Pancreas (tissue), 10 donors: ENCODE results near the gene PLAC8L1. TPM values are rescaled to one million over a fixed set of nuclear protein-coding genes. Genes with fewer than 3 reads are reported as not detected.

ENCODE experiments used
- ATAC-seq, 4 donors: fragments of 200-7000 bp; cut with Tn5 transposase; one replicate each; pipeline versions ENCODE4 v1.8.0 to v1.9.1; 2020; ENCODE audit warnings: mild to moderate bottlenecking in 4 of 4, moderate library complexity in 4 of 4
- DNase-seq, 6 donors: peaks; one replicate each; pipeline ENCODE4 v3.0.0-alpha.2; 2020
- FAIRE-seq: peaks from 2 replicates; lab custom pipeline; 2012; peaks lifted over from hg19 to GRCh38; lab: Jason Lieb, UNC
- H3K27ac ChIP-seq, 4 donors: fragments of 200-600 bp; sonication (generic); 1 replicate in 3 of 4; 2 replicates in 1 of 4; pipeline versions ENCODE4 v1.5.0 to v1.8.0; 2020
- H3K27me3 ChIP-seq, 4 donors: fragments of 200-600 bp; one replicate each; pipeline ENCODE4 v1.8.0; 2021
- H3K36me3 ChIP-seq, 3 donors: fragments of 200-600 bp; sonication (generic) in 1 of 3; one replicate each; pipeline versions ENCODE4 v1.5.0 to v1.8.0; 2020 to 2021
- H3K4me1 ChIP-seq, 3 donors: fragments of 200-600 bp; one replicate each; pipeline ENCODE4 v1.8.0; 2021
- H3K4me3 ChIP-seq, 4 donors: fragments of 200-600 bp; sonication (generic) in 2 of 4; one replicate each; pipeline versions ENCODE4 v1.5.0 to v1.8.0; 2020 to 2021
- H3K9me3 ChIP-seq, 4 donors: fragments of 200-600 bp; one replicate each; pipeline ENCODE4 v1.8.0; 2021
- CTCF ChIP-seq, 4 donors: fragments of 200-600 bp; sonication (generic) in 3 of 4; IDR thresholded peaks; one replicate each; pipeline versions ENCODE4 v1.5.0 to v1.8.0; 2021; ENCODE audit warnings: antibody characterized with exemption in 4 of 4
- WGBS, 2 donors: extraction: QIAGEN DNeasy Blood & Tissue Kit; methylation state at CpG; one replicate each; pipeline ENCODE4 v1.1.7; 2013; 5-methylcytosine and 5-hydroxymethylcytosine counted together
- intact Hi-C, 3 donors: fragments of 100-400 bp; cut with DNase I; formaldehyde crosslinking; loops; one replicate each; pipeline versions ENCODE4 v1.11.1 to v1.14.2; 2022
- polyA plus RNA-seq, 2 donors: library from polyadenylated mRNA; stranded (reverse); fragments of 200-250 nt; gene quantifications; one replicate each; pipeline ENCODE4 v1.2.3, GENCODE V29; 2013
- total RNA-seq, 6 donors: library from RNA; stranded (reverse); fragmentation: NEBNext Ultra II Directional in 4 of 6; extraction: Animal tissue kit (Norgen Biotek cat#: 25700) in 4 of 6; gene quantifications; one replicate each; pipeline versions ENCODE4 v1.2.1 to v1.2.4, GENCODE V29; 2021 to 2023
- donor health status: healthy with polysubstance abuse.
- donor health status: DM: no; HTN: no; CAD: no; lungs with moderate emphysema.
- donor health status: DM: no; HTN: no; CAD: no.
- donor health status: control.
- donor health status: control.
- donor health status: Bipolar disorder and iron deficiency.
- donor health status: DM: yes; HTN: yes; CAD: no.
- donor health status: DM: no; HTN: no; CAD: no.
- donor health status: DM: no; HTN: no; CAD: no.
- donor health status: DM: yes; HTN: yes; CAD: no.

Gene PLAC8L1
- total and polyA plus RNA-seq, 8 donors: 0.31 to 0.87 (median 0.55) TPM; not detected in 2

DNA sequence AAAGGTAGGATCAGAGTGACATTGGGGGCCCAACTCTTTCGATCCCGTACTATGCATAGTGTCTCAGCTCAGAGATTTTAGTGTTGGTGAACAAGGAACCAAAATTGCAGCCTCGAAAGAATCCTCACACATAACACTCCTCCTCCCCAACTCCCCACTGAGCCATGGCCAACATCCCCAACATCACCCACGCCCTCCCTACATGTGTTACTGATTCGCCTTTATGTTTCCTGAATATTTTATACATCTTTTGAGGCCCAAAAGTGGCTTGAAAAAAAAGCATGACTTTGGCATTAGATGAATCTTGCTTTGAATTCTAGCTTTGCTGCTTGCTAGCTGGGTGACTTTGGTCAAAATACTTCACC lies 45.2 kb downstream of the PLAC8L1 start:
- TF ChIP-seq CTCF (IDR thresholded peaks at IDR 0.05): no peak
- WGBS, 2 donors: 95 to 96% methylated on average over 5 of the region's 5 CpGs
- FAIRE-seq (no peak), DNase-seq (no peak), ATAC-seq (no peak)
- intact Hi-C loops: no loop called here
- Histone ChIP-seq H3K4me3 (no peak overlapping the region), H3K27me3 (no peaks in the 10 kb centered on the region), H3K9me3 (no peaks in the 10 kb centered on the region), H3K36me3 (peaks cover 0 to 20% (median 0%) of the 10 kb centered on the region in 3 donors), H3K27ac (no peak overlapping the region), H3K4me1 (no peaks in the 10 kb centered on the region)

- ATAC-seq (no peak), FAIRE-seq (no peak), DNase-seq (no peak)
- Histone ChIP-seq H3K27ac (no peak overlapping the region), H3K27me3 (no peaks in the 10 kb centered on the region), H3K4me3 (no peak overlapping the region), H3K9me3 (no peaks in the 10 kb centered on the region), H3K4me1 (no peaks in the 10 kb centered on the region), H3K36me3 (peaks cover 0 to 20% (median 0%) of the 10 kb centered on the region in 3 donors)
- WGBS, 2 donors: 84 to 90% methylated on average over 22 of the region's 22 CpGs
- intact Hi-C loops: loop anchor here in 1 of 3 donors (10.0 kb wide), 1 partner anchor 375 kb away; no protein-coding TSS in a partner anchor
- no peak for TF ChIP-seq CTCF (IDR thresholded peaks at IDR 0.05)
These were observed 45.7 kb downstream of the PLAC8L1 start for GRCh38 chr5:146059460-146060220.

GRCh38 chr5:146055432-146055831 lies 49.9 kb downstream of the PLAC8L1 start:
- H3K9me3 ChIP-seq: no peaks in the 10 kb centered on the region
- intact Hi-C loops: loop anchor here in 1 of 3 donors (10.0 kb wide), 1 partner anchor 371 kb away; no protein-coding TSS in a partner anchor
- H3K27me3 ChIP-seq: no peaks in the 10 kb centered on the region
- WGBS, 2 donors: 79 to 82% methylated on average over 2 of the region's 2 CpGs
- no peaks in the 10 kb centered on the region for H3K4me1 ChIP-seq
- TF ChIP-seq CTCF (IDR thresholded peaks at IDR 0.05): no peak
- peaks cover 0 to 12% (median 0%) of the 10 kb centered on the region in 3 donors for H3K36me3 ChIP-seq
- DNase-seq (no peak), FAIRE-seq (no peak), ATAC-seq (no peak)
- no peak overlapping the region for H3K27ac ChIP-seq
- no peak overlapping the region for H3K4me3 ChIP-seq

- DNase-seq (no peak), FAIRE-seq (no peak), ATAC-seq (no peak)
- Histone ChIP-seq H3K9me3 (no peaks in the 10 kb centered on the region), H3K4me3 (no peak overlapping the region), H3K36me3 (peaks cover 0 to 8% (median 0%) of the 10 kb centered on the region in 3 donors), H3K27ac (no peak overlapping the region), H3K27me3 (no peaks in the 10 kb centered on the region), H3K4me1 (no peaks in the 10 kb centered on the region)
- intact Hi-C loops: loop anchor here in 1 of 3 donors (10.0 kb wide), 1 partner anchor 368 kb away; no protein-coding TSS in a partner anchor
- TF ChIP-seq CTCF (IDR thresholded peaks at IDR 0.05): no peak
These were observed 52.6 kb downstream of the PLAC8L1 start for GRCh38 chr5:146052780-146053179.

DNA sequence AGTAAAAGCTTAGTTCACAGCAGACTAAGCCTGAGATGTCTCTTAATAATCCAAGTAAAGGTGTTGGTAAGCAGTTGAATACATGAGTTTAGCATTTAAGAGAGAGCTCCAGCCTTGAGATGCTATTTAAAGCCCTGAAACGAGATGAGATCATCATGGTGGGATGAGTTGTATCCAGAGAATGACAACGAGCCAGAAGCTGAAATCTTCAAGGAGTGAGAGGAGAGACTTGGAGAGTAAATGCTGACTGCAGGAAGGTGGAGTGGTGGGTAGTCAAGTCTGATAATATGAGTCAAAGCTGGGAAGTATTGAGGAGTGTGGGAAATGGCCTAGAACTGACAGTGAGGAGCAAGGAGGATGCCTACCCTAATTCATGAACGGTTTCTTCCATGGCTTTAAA lies 53.7 kb downstream of the PLAC8L1 start:
- H3K9me3 ChIP-seq: no peaks in the 10 kb centered on the region
- no peak overlapping the region for H3K27ac ChIP-seq
- peaks cover 0 to under 1% (median 0%) of the 10 kb centered on the region in 3 donors for H3K36me3 ChIP-seq
- ATAC-seq (no peak), DNase-seq (no peak), FAIRE-seq (no peak)
- intact Hi-C loops: loop anchor here in 1 of 3 donors (10.0 kb wide), 1 partner anchor 367 kb away; no protein-coding TSS in a partner anchor
- H3K4me3 ChIP-seq: no peak overlapping the region
- WGBS, 2 donors: 77 to 93% methylated on average over 3 of the region's 3 CpGs
- no peaks in the 10 kb centered on the region for H3K4me1 ChIP-seq
- no peak for TF ChIP-seq CTCF (IDR thresholded peaks at IDR 0.05)
- no peaks in the 10 kb centered on the region for H3K27me3 ChIP-seq
